ENCODE results near the gene GPX3.

GPX3 gene

DNA sequence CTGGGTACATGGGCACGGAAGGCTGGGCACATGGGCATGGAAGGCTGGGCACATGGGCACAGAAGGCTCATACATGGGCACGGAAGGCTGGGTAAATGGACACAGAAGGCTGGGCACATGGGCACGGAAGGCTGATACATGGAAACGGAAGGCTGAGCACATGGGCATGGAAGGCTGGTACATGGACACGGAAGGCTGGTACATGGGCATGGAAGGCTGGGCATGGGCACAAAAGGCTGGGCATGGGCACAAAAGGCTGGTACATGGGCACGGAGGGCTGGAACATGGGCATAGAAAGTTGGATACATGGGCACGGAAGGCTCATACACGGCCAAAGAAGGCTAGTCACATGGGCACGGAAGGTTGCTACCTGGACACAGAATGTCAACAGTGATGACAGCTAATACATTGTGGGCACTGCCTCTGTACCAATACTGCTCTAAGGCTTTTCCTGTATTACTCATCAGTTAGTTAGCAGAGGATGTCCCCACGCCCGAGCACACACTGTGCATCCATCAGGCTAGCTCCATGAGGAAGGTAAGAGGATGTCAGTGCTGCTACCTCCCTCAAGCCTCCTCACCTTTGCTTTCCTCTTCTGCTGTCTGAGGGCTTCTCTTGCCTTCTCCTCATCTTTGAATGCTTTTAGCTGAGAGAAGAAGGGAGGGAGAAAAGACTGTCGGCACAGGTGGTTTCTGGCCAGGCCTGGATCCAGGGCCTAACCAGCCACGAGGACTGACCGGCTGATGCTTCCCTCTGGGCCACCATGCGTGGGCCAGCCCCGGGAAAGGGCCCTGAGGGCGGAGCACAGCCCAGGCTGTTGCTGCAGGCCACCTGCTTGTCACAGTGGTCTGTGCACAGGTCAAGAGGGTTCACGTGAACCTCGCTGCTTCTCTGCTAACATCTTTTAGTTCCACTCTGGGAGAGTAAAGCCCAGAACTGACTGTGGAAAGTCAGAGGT is 14.3 kb downstream of the GPX3 start:
- DNase-seq (ENCODE audit: low read depth in 2 of 2): no peak

DNA sequence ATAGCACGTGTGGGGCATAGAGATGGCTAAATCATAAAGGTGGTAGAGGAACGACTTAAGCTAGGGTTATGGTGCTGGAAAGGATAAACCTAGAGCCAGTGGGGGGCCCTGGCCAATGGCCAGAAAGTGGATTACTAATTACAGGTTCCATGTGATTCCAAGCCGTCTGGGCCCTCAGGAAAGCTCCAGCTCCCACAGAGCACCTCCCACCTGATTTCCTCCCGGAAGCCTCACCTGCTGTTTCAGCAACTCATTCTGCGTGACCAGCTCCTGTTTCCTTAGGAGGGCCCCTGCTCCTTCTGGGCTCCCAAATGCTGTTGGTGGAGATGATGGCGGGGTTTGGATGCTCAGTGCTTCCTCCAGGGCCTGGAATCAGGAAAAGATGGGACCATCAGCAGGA is 16.2 kb downstream of the GPX3 start:
- no peak for DNase-seq (ENCODE audit: low read depth in 2 of 2)

DNA sequence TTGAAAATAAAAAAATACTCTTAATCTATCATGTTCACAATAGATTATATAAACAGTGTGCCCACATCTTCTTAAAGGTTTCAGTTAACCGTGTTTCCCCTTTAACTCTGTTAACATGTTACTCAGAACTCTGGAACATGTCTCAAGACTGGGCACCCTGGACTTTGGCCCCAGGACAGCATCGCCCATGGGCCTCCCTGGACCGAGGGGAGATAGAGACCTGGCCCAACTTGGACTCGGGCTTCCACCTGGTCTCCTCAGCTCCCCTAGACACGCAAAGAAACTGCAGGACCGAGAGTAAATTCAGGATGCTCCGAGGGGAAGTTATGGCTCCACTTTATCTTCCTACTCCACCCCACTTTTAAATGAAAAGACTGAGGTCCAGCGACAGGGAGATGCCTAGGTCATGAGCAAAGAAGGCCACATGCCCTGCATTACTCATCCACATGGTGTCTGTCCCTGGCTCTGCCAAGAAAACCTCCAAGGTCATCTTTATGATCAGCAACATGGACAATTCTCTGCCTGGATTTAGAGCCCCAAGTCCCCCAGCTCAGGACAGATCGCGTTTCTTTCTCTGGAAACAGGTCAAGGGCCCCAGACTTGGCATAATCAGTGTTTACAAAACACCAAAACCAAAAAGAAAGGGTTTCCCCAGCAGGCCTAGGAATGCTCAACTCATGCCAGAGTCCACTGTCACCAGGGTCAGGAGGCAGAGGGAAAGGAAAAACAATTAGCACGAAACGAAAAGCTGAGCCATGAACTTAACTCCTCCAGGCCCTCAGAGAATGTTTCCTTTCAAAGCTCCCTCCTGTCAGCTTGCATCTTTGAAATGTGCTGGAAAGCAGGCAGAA is 17.4 kb downstream of the GPX3 start:
- no peak for DNase-seq (ENCODE audit: low read depth in 2 of 2)

DNA sequence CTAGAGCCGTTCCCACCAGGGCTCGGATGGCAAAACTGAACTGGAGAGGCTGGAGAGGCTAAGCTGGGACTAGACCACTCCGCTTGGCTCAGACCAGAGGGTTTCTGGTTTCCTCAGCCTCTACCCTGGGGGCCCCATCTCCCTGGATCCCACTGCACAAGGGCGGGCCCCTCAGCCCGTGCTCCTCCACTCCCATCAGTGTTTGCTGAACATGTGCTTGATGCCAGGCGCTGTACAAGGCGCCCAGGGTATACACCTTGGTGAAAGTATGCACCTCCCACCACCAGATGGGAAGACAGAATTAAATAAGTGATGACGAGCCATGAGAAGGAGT is 18.0 kb downstream of the GPX3 start:
- DNase-seq (ENCODE audit: low read depth in 2 of 2): no peak

DNA sequence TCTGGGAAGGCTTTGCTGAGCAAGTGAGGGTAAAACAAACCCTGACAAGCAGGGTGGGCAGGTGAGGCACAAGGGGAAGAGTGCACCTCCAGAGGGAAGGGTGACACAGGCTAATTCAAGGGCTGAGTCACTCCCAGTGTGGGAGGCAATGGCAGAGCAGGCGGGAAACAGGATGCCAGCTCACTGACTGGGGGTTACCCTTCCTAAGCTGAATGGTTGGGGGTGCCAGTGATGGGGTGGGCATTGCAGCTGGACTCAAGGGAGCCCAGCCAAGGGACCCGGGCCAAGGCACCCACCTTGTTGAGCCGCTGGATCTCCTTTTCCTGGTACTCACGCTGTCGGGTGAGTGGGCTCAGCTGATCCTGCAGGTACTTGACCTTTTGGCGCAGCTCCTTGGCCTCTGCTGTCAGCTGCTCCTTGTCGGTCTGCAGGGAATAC is 18.4 kb downstream of the GPX3 start:
- DNase-seq (ENCODE audit: low read depth in 2 of 2): peak in 1 of 2 donors; percentile 24

DNA sequence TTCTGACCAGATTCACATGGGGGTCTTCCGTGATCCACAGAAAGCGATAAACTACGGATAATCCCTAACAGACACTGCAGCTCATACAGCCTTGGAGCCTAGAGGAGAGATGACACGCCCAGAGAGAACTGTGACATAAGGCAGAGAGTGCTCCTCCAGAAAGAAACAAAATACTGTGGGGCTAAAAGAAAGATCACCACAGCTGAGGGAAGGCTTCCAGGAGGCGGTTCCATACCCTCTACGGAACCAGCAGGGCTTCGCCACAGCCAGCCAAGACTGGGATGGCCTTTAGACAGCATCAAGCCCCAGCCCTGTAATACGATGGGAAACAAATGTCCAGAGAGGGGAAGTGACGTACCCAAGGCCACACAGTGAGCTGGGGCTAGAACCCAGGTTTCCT is 19.3 kb downstream of the GPX3 start:
- DNase-seq (ENCODE audit: low read depth in 2 of 2): no peak

DNA sequence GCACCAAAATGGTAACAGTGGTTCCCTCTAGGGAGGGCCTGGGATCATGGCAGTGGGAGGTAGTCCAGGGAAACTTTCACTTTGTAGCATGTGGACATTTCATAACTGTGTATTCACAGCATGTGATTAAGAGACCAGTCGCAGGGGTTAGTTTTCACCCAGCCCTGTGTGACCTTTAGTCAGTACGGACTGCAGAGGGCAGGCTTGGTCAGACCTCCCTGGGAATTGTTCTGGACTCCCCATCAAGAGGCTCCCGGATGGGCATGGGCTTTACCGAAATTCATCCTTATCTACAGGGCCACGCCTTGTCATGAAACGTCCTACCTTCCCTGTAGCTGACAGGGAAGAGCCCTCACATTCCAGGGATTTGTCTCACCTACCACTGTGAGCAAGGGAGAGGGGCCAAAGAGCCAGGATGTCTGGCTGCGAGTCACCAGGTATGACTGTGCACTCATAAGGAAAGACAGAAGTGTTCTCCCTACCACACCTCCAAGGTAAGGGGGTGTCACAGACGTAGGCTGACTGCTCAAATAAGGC is 19.9 kb downstream of the GPX3 start:
- no peak for DNase-seq (ENCODE audit: low read depth in 2 of 2)

DNA sequence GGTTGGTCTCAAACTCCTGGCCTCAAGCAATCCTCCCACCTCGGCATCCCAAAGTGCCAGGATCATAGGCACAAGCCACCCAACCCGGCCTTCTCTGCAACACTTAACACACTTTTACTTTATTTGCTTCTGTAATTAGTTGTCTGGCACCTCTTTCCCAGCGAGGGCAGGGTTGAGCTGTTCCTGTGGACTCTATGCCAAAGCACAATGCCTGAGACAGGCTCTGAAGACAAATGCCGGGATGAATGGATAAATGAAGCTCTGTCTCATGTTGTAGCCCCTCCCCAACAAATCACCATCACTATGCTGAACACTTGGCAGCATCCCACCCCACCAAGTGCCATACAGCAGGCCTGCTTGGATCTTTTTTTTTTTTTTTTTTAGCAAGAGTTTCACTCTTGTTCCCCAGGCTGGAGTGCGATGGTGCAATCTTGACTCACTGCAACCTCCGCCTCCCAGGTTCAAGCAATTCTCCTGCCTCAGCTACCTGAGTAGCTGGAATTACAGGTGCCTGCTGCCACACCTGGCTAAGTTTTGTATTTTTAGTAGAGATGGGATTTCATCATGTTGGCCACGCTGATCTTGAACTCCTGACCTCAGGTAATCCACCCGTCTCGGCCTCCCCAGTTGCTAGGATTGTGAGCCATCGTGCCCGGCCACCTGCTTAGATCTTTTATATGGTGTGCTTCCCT is 21.3 kb downstream of the GPX3 start:
- DNase-seq (ENCODE audit: low read depth in 2 of 2): no peak

DNA sequence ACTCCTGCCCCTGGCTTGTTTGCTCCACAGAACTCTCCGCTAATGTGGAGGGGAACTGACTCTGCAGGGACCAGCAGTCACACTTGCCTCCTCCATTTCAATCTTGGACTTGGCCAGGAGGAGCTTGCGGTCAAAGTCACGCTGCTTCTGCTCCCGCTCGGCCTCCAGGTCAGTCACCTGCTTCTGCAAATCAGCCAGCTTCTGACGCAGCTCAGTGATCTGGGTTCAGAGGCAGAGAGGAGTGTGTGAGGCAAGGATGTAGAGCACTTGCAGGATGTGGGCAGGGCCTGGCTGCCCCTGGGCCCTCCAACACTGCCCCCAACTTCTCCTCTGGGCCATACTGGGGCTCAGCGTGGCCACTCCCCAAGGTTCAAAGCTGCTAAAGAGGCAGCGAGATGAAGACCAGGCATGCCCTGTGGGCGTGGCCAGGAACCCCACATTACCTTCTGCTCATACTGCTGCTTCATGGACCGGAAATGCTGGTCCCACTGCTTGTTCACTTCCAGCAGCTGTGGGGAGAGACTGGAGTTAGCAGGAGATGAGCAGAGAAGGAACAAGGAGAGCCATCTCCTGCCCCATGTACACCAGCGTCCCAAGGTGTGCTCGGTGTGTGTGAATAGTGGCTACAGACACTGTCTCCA is 22.2 kb downstream of the GPX3 start:
- no peak for DNase-seq (ENCODE audit: low read depth in 2 of 2)

DNA sequence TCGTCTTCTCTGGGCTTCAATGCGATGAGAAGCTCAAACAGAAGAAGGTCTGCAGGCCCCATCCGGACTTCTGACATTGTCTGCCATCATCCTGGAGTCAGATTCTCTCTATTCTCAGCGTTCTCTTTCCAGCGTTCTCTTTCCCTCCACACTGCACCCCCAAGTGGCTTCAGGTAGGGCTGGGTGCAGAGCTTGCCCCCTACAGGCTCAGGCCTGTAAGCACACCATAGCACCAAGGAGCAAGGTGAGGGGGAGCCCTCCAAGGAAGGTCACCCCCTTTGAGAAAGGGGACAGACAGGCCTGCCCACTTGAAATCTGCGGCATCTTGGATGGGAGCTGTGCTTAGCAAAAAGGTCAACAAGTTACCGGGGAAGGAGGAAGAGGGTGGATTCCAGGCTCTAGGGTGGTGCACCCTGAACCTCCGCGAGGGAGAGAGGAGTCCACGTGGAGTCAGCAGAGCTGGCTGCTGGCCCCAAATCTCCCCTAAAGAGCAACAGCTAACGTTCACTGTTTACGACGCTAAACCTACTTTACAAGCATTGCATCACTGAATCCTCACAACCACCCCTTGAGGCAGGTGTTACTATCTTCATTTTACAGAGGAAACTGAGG is 27.5 kb downstream of the GPX3 start:
- DNase-seq (ENCODE audit: low read depth in 2 of 2): no peak

DNA sequence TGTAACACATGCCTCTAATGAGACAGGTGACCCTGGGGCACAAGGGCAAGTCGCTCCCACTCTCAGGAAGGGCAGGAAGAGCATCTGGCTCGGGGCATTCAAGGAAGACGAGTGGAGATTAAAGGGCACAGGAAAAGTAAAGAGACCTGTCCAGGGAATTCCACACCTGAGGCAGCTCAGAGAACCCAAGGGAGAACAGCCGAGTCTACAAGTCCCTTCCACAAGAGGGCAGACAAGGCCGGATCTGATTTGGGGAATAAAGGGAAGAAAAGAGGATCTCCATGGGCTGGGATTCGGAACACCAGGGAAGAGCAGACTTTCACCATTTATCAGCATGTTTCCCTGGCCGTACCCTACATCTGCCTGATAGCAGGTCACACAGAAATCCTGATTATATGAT is 28.1 kb downstream of the GPX3 start:
- DNase-seq (ENCODE audit: low read depth in 2 of 2): no peak

DNA sequence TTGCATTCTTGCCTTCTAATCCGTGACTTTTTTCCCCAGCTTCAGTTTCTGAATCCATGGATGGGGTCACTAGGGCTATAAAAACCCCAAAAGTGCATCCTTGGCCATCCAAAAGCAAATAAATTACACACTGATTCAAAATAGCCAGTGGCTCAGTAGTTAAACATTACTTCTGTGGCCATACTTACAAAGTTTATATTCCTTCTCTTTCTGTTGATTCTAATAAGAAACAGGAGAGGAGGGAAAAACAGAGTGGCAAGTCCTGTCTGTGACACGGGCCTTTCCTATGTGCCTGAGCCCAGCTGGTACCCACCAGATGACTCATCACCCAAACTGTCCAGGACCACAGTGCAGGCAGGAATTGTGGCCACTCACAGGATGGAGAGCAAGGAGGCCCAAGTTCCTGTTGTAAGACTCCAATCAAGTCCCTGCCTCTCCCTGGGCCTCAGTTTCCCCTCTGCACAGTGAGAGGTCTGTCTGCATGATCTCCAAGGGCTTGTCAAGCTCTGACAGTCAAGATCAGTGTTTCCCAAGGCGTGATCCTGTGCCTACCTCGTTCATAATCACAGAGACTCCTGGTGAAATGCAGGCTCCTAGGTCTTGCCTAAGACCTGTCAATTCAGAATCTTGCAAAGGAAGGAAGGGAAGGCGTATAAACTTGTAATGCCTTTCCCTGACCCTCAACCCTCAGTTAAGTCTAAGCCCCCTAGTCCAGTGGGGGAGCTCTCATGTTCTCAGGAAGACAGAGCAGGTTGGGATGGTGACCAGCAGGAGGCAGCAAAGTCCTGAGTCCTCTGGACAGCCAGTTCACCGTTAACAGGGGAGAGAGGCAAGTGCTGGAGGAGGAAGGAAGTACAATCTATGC is 30.9 kb downstream of the GPX3 start:
- DNase-seq (ENCODE audit: low read depth in 2 of 2): peak; percentile 54 to 60

DNA sequence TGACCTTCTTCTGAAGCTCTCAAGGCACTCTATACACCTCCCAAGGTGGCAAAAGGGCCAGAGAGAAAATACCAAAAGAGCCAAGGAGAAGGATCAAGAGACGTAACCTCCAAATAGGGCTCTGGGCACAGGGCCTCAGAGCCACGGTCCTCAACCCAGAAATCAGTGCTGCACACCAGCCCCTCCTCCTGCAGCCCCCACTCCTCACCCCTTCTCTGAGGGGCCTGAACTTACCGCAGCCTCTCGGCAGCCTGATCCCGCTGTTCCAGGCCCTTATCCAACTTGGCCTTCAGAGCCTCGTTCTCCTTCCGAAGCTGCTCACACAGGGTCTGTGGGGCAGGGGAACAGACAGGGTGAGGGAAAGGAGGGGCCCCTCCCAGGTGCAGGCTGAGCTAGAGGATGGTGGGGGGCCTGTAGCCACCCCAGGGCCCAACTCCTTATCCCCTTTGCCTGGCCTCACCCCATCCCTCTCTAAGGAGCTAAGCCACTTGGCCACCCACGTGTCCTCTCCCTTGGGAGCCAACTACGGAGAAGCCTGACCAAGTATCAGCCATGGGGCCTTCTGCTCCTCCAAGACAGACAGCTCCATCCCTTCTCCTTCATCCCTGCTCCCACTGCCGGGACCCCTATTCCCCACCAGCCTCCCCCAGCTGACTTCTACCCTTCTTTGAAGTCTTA is 31.7 kb downstream of the GPX3 start:
- DNase-seq (ENCODE audit: low read depth in 2 of 2): no peak

DNA sequence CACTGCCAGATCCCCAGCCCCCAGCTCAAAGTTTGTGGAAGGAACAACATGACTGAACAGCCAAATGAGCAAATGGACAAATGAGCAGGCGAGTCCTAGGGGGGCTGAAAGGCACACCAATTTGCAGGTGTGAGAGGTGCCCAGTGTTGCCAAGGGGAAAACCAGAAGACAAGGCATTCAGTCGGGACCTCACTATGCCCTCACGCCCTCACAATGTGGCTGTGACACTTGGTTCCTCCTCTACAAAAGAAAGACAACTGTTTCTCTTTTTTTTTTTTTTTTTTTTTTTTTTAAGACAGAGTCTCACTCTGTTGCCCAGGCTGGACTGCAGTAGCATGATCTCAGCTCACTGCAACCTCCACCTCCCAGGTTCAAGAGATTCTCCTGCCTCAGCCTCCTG is 32.4 kb downstream of the GPX3 start:
- no peak for DNase-seq (ENCODE audit: low read depth in 2 of 2)

DNA sequence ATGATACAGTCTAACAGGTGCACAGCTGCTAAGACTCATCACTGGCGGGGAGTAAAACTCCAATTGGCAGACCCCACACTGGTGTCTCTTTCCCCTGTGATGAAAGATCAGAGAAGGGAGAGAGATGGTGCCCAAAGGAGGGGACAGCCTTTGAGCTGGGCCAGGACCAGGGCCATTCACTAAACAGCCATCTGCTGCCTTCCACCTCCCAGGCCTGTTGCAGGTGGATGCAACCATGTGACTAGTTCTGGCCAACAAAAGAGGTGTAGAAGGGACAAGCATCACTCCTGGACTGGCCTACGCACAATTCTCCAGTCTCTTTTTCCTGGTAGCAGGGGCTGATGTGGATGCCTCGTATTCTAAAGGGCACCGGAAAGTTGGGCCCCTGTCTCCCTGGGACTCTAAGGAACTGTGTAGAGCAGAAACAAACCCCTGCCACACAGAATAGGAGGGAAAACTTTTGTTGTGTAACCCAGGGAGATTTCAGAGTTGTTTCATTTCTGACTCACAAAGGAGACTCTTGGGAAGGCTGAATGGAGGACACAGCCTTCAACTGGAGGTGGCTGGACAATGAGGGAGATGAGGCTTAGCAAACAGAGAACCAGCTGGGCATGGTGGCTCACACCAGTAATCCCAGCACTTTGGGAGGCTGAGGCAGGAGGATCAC is 33.5 kb downstream of the GPX3 start:
- no peak for DNase-seq (ENCODE audit: low read depth in 2 of 2)

DNA sequence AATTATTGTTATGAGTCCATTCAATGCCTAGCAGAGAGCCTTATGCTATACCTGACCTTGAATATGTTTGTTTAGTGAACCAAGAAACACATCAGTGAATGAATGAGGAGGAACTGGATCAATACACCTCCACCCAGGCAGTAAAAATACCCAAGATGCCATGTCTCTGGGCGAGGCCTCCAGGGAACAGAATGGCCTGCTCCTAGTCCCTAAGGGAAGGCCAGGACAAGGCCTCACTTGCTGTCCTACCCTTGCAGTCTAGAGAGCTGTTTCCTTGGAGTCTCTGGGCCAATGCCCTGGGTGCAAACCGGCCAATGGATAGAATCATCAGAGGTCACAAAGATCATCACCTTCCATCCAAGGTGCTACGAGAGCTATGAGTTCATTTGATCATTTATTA is 34.3 kb downstream of the GPX3 start:
- DNase-seq (ENCODE audit: low read depth in 2 of 2): no peak

DNA sequence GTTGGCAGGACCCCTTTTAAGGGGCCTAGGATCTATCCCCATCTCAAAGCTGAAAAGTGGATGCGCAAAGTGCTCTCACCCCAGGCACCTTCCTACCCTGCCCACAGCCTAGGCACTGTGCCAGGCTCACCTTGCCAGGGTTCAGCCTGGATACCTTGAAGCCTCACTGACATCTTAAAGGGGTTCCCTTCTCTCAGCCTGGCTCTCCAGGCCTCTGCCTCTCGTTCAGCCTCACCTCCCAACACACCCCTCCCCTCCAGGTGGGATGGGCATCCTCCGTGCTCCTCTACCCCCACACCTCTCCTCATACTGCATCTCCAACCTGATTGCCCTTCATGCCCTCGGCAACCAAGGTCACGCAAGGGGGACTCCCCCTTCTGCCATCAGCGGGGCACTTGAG is 34.9 kb downstream of the GPX3 start:
- no peak for DNase-seq (ENCODE audit: low read depth in 2 of 2)

DNA sequence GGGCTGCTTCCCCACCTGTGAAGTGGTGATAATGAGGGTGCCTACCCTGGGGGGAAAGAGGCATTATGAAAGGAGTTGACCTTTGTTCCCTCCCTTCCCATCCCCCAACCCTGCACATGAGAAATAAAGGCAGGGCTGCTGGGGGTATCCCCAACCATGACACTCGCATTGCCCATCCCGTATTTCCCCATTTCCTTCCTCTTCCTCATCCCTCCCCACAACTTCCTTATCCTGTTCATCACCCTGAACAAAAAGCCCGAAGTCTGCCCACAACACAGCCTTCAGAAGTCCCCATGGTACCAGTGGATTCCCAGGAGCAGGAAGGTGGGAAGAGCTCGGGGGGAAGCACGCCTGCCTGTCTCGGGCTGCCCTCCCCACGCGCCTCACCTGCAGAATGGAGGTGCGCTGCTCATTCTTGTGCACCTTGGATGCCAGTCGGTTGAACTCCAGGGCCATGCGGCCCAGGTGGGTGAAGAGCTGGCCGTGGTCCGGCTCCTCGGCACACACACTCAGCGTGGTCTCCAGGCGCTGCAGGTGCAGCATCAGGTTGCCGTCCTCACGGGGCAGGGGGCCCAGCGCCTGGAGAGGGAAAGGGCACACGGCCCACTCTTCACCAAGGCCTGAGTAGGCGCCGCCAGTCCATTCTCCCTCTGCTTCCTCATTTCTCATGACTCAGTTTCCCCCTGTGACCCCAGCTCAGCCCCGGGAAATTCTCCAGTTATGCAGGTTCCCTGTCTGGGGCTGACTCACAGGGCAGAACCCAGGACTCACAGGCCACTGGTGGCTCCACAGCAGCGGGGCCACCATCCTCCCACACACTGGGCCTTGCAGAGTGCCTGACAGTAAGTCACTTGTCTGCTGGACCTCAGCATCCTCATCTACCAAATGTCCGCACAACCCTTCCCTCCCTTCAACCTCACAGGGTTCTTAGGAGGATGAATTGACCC is 36.3 kb downstream of the GPX3 start:
- no peak for DNase-seq (ENCODE audit: low read depth in 2 of 2)

Data from activated CD4-positive, alpha-beta T cell treated with anti-CD3 and anti-CD28 coated beads for 24 hours (primary cell).